GM21576 (cell line): ENCODE results near the gene PRDM10.
A peak's percentile ranks its signal among the peaks of the same experiment; 100 is the strongest.
"Not testable (repeated sequence)": the region's sequence is repeated elsewhere in the genome, so short reads cannot be mapped to it uniquely, and the experiment has no call there.

Experiments used
- ATAC-seq: cut with Tn5 transposase; IDR thresholded peaks from one replicate; pipeline ENCODE4 v1.9.1; 2021; ENCODE audit warnings: mild to moderate bottlenecking, moderate library complexity; ENCODE audit not compliant: unreplicated experiment

PRDM10 gene

GRCh38 chr11:129905402-129905801 is 97.2 kb downstream of the PRDM10 start:
- no peak for ATAC-seq

- ATAC-seq = no peak
These were observed 106.6 kb downstream of the PRDM10 start for GRCh38 chr11:129896062-129896461.

GRCh38 chr11:129895126-129896041 is 107.3 kb downstream of the PRDM10 start, which contains the start of gene NFRKB:
Gene NFRKB, minus strand, starts transcription at chr11:129895578. Its CDS starts 2,729 bp downstream, at chr11:129892849.
- peak; percentile 93 for ATAC-seq

GRCh38 chr11:129894278-129895125 is 108.1 kb downstream of the PRDM10 start:
- ATAC-seq = peak; percentile 22

GRCh38 chr11:129888451-129888850 is 114.2 kb downstream of the PRDM10 start:
- ATAC-seq = no peak

GRCh38 chr11:129885381-129885780 is 117.3 kb downstream of the PRDM10 start:
- ATAC-seq = no peak

- ATAC-seq = no peak
These were observed 118.1 kb downstream of the PRDM10 start for GRCh38 chr11:129884581-129884980.

GRCh38 chr11:129881570-129882170 is 121.0 kb downstream of the PRDM10 start:
- ATAC-seq = no peak

GRCh38 chr11:129880311-129880710 is 122.3 kb downstream of the PRDM10 start:
- no peak for ATAC-seq

- no peak for ATAC-seq
These were observed 130.7 kb downstream of the PRDM10 start for GRCh38 chr11:129871914-129872313.

- ATAC-seq = not testable (repeated sequence)
These were observed 134.0 kb downstream of the PRDM10 start for GRCh38 chr11:129868626-129869025.

- ATAC-seq = no peak
These were observed 136.3 kb downstream of the PRDM10 start for GRCh38 chr11:129866311-129866710.

GRCh38 chr11:129865701-129866100 is 136.9 kb downstream of the PRDM10 start:
- no peak for ATAC-seq

- ATAC-seq = no peak
These were observed 137.8 kb downstream of the PRDM10 start for GRCh38 chr11:129864811-129865210.

GRCh38 chr11:129861702-129862522 is 140.7 kb downstream of the PRDM10 start:
- ATAC-seq = no peak

GRCh38 chr11:129856036-129856435 is 146.6 kb downstream of the PRDM10 start:
- no peak for ATAC-seq

GRCh38 chr11:129855086-129855485 is 147.5 kb downstream of the PRDM10 start:
- no peak for ATAC-seq

GRCh38 chr11:129854232-129854805 is 148.3 kb downstream of the PRDM10 start:
- no peak for ATAC-seq

GRCh38 chr11:129853518-129854231 is 149.0 kb downstream of the PRDM10 start:
- ATAC-seq = no peak
